ENCODE results near the gene ATP6V1E1.
"Not testable (repeated sequence)": the region's sequence is repeated elsewhere in the genome, so short reads cannot be mapped to it uniquely, and the experiment has no call there.

ATP6V1E1 gene

DNA sequence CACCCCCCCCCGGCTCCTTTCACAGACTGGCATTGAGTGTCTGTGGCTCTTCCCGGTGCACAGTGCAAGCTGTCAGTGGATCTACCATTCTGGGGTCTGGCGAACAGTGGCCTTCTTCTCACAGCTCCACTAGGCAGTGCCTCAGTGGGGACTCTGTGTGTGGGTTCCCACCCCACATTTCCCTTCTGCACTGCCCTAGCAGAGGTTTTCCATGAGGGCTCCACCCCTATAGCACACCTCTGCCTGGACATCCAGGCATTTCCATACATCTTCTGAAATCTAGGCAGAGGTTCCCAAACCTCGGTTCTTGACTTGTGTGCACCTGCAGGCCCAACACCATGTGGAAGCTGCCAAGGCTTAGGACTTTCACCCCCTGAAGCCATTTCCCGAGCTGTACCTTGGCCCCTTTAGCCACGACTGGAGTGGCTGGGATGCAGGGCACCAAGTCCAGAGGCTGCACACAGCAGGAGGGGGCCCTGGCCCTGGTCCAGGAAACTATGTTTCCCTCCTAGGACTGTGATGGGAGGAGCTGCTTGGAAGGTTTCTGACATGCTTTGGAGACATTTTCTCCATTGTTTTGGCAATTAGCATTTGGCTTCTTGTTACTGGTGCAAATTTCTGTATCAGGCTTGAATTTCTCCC, 36.0 kb upstream of the ATP6V1E1 start:
- TF ChIP-seq, protein P1, sequence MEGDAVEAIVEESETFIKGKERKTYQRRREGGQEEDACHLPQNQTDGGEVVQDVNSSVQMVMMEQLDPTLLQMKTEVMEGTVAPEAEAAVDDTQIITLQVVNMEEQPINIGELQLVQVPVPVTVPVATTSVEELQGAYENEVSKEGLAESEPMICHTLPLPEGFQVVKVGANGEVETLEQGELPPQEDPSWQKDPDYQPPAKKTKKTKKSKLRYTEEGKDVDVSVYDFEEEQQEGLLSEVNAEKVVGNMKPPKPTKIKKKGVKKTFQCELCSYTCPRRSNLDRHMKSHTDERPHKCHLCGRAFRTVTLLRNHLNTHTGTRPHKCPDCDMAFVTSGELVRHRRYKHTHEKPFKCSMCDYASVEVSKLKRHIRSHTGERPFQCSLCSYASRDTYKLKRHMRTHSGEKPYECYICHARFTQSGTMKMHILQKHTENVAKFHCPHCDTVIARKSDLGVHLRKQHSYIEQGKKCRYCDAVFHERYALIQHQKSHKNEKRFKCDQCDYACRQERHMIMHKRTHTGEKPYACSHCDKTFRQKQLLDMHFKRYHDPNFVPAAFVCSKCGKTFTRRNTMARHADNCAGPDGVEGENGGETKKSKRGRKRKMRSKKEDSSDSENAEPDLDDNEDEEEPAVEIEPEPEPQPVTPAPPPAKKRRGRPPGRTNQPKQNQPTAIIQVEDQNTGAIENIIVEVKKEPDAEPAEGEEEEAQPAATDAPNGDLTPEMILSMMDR (IDR thresholded peaks at IDR 0.05; ENCODE audit: low read depth, low read length, missing control alignments): no peak
- no peak overlapping the region for H3K4me3 ChIP-seq (ENCODE audit: low read depth, low read length)
- no peak for DNase-seq (ENCODE audit: low read depth)

- TF ChIP-seq, protein P1 (IDR thresholded peaks at IDR 0.05; ENCODE audit: low read depth, low read length, missing control alignments): no peak
- no peak for DNase-seq (ENCODE audit: low read depth)
- no peak overlapping the region for H3K4me3 ChIP-seq (ENCODE audit: low read depth, low read length)
Measured at GRCh38 chr22:17656870-17657395, 28.4 kb upstream of the ATP6V1E1 start.

DNA sequence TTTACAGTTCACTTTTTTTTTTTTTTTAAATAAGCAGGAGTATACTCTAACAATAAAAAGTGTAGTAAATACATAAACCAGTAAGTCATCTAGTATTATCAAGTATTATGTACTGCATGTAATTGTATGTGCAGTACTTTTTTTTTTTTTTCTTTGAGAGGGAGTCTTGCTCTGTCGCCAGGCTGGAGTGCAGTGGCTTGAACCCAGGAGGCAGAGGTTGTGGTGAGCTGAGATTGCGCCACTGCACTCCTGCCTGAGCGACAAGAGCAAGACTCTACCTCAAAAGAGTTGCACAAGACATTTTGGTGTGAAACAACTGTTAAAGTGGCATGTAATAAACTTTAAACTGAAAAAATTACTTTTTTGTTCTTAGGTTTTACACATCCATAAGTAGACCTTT, 26.7 kb upstream of the ATP6V1E1 start:
- DNase-seq (ENCODE audit: low read depth): no peak
- H3K4me3 ChIP-seq (ENCODE audit: low read depth, low read length): no peak overlapping the region
- TF ChIP-seq, protein P1 (IDR thresholded peaks at IDR 0.05; ENCODE audit: low read depth, low read length, missing control alignments): no peak

GRCh38 chr22:17648569-17648968, 20.0 kb upstream of the ATP6V1E1 start:
- H3K4me3 ChIP-seq (ENCODE audit: low read depth, low read length): no peak overlapping the region
- DNase-seq (ENCODE audit: low read depth): no peak
- TF ChIP-seq, protein P1 (IDR thresholded peaks at IDR 0.05; ENCODE audit: low read depth, low read length, missing control alignments): no peak

- no peak for DNase-seq (ENCODE audit: low read depth)
- H3K4me3 ChIP-seq (ENCODE audit: low read depth, low read length): no peak overlapping the region
- TF ChIP-seq, protein P1 (IDR thresholded peaks at IDR 0.05; ENCODE audit: low read depth, low read length, missing control alignments): no peak
Measured at GRCh38 chr22:17647991-17648390, 19.4 kb upstream of the ATP6V1E1 start.

GRCh38 chr22:17647452-17647851, 18.9 kb upstream of the ATP6V1E1 start:
- TF ChIP-seq, protein P1 (IDR thresholded peaks at IDR 0.05; ENCODE audit: low read depth, low read length, missing control alignments): no peak
- no peak overlapping the region for H3K4me3 ChIP-seq (ENCODE audit: low read depth, low read length)
- DNase-seq (ENCODE audit: low read depth): no peak

GRCh38 chr22:17642357-17642756, 13.8 kb upstream of the ATP6V1E1 start:
- not testable (repeated sequence) for H3K4me3 ChIP-seq (ENCODE audit: low read depth, low read length); DNase-seq (ENCODE audit: low read depth)

Measured in GM12864 (cell line).